Daoy (cell line): ENCODE results near the gene UGGT1. TPM values are rescaled to one million over a fixed set of nuclear protein-coding genes. Genes with fewer than 3 reads are reported as not detected.
A peak's percentile ranks its signal among the peaks of the same experiment; 100 is the strongest.
"Not testable (repeated sequence)": the region's sequence is repeated elsewhere in the genome, so short reads cannot be mapped to it uniquely, and the experiment has no call there.

Experiments used
- DNase-seq: peaks from one replicate; pipeline ENCODE4 v3.0.0-alpha.2; 2015; ENCODE audit warnings: low read depth
- total RNA-seq: library from RNA; depleted of rRNA; stranded (reverse); fragments of >200 nt; shearing (Covaris generic); gene quantifications from 2 replicates; pipeline ENCODE4 v1.2.3, GENCODE V29; 2014

UGGT1 gene
- total RNA-seq, 1 experiment from 2014 or later = 58.9 TPM

DNA sequence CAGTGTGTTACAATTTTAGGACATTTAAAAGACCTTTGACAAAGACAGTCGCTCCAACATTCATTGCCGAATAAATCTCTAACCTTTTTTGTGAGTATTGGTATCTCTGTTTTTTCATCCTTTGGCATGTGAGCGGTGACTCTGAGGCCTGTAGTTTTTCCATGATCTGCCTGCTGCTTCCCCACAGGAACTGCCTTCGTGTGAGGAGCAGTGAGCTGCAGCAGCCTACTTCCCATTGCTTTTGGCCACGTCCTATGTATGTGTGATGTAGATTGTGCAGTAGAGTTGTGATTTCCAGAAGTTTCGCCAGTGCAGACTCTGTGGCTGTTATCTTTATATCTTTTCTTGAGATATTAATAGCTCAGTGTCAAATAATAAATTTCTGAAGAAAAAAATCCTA is 79.8 kb downstream of the UGGT1 start:
- DNase-seq = no peak

DNA sequence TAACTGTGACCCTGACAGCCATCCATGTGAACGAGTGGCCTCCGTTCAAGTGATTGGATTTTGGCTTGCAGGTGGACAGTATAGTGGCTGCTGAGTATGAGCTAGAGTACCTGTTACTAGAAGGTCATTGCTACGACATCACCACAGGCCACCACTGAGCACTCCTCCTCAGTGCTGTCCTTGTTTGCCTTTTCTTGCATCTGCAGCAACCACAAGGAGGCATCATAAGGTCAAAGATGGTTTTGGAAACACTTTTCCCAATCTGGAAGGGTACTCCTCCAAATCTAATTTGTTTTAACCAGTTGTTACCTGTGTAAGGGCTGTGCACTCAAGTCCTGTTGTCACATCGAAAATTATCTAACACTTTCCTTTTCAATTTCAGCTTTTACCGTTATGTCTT is 81.2 kb downstream of the UGGT1 start:
- DNase-seq = no peak

DNA sequence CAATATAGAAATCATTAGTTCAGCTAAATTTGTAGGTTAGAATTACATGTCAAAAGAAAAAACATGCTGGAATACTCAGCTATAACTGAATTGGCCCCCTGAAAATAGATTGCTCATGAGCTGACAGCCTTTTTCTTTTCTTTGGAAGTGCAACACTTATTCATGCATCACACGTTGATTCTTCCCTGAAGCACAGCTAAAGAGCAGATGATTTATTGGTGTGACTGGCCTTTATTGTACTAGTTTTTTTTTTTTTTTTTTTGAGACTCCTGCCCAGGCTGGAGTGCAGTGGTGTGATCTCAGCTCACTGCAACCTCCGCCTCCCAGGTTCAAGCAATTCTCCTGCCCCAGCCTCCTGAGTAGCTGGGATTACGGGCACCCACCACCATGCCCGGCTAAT is 83.1 kb downstream of the UGGT1 start:
- DNase-seq = not testable (repeated sequence)

DNA sequence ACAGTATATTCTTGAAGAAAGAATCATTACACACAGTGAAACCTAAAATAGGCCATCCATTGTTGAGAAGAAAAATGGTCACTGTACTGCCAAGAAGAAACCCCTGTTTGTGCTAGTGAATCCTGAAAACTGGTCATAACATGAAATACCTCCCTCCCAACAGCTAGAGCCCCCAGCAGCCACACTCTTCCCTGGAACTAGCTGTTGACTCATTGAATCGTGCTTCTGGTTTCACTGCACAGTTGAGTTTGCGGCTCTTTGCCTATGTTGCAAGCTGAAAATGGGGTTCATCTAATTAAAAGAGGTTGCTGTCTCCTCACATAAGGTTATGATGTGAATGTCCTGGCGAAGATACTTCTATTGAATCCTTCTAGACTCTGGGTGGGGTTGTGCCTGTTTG is 86.3 kb downstream of the UGGT1 start:
- no peak for DNase-seq

DNA sequence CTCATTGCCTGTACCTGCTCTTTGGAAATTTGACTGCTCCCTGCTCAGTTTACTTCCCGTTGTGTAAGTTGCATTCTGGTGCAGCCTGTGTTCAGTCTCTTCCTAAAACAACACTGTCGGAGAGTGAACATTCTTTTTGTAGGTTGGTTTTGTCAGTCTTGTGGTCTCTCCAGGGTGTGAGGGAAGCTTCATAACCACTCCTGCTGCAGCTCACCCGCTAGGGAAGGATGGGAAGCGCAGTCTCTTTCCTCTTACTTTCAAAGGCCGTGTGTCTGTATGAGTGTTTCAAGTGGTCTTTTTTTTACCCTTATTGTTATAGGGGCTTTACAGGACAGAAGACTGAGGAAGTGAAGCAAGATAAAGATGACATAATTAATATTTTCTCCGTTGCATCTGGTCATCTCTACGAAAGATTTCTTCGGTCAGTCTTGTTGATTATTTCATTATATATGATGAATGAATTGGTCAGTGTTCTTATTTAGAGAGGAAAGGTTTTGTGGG is 87.2 kb downstream of the UGGT1 start:
- no peak for DNase-seq

DNA sequence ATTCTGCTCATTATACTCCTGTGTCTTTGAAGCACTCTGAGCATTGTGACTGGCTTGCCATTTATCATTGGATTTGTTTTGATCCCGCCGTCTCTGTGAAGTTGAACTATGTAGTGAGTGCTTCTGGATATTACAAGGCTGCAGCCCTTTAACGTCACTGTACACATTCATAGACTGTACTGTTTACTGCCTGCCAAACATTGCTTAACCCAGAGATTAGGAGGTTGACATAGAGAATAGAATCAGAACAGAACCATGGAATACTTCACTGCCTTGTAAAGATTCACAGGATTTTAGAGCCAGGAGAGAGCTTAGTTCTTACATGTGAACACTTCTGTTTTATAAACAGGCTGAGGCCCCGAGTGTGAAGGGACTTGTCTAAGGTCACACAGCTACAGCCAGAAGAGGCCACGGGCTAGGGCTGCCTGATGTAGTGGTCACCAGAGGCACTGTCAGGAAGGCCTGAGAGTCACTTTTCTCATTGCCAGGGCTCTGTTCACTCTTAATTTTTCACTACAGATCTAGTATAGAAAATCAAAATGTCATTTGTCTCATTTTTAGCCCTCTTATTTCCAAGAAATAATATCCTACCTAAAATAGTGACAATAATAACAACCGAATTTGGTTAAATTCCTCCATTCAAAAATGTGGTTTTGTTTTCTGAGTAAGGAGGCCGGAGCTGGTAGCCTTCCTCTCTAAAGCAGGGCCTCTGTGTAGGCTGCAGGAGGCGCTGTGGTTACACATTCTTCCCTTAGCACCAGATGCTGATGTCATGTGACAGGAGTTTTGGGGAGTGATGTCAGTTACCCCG is 87.9 kb downstream of the UGGT1 start:
- DNase-seq = peak; percentile 48

DNA sequence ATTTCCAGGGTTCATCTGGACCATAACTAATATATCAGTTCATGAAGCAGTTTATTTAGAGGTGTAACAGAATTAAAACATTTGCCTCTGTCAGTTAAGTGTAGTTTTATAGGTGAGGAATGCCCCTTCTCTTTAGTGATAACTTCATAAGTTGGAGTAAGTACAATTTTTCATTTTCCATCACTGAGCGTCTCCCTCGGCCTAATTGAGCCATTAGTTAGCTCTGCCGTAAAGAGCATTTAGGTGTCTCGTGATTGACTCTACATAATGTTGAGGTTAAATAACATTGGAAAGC is 88.4 kb downstream of the UGGT1 start:
- DNase-seq = no peak

DNA sequence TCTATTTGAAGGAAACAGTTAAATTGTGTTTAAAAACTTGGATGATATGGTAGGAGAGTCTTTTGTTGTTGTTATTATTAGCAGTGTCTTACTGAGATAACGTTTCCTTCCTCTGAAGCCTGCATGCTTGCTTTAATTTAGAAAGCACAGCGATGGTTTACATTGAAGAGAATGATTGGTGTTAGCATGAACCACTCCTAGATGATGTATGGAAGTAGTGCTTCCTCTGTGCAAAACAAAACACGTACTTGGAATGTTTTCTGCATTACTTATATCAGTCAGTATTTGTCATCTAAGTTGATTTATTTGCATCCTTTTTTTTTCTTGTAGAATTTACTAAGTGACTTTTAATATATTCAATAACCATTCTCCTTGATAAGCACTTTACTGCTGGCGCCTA is 89.0 kb downstream of the UGGT1 start:
- DNase-seq = no peak

DNA sequence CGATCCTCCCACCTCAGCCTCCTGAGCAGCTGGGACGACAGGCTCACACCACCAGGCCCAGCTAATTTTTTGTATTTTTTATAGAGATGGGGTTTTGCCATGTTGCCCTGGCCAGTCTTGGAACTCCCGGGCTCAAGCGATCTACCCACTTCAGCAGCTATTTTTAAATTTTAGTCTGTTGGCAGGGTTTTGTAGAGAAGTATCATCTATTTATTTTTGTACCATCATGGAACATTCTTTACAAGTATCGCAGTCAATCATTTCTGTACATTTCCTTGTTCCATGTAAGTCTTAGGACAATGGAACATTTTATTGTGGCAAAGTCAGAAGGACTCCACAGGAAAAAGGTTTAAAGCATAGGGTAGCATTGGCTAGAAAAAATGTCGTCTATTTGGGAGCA is 94.6 kb downstream of the UGGT1 start:
- DNase-seq = no peak

DNA sequence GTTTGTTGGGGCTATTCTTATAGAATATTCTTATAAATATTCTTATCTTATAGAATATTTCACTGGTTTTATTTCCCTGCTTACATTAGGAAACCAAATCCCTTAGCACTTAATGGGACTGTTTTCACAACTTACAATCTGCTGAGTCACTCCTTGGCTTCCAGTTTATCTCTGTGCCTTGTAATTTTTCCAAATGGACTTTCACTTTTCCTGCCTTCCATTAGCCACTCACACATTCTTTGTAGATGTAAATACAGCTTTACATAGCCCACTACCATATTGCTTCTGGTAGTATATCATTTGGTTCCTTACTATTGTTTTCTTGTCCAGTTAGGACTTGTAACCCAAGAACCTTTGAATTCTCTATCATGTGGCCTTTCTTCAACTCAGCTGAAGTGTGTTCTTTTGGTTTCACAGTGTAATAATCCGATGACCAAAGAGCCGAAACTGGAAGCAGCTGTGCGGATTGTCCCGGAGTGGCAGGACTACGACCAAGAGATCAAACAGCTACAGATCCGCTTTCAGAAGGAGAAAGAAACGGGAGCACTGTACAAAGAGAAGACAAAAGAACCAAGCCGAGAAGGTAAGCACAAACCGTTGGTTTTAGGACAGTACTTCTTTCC is 96.1 kb downstream of the UGGT1 start:
- peak; percentile 54 for DNase-seq

DNA sequence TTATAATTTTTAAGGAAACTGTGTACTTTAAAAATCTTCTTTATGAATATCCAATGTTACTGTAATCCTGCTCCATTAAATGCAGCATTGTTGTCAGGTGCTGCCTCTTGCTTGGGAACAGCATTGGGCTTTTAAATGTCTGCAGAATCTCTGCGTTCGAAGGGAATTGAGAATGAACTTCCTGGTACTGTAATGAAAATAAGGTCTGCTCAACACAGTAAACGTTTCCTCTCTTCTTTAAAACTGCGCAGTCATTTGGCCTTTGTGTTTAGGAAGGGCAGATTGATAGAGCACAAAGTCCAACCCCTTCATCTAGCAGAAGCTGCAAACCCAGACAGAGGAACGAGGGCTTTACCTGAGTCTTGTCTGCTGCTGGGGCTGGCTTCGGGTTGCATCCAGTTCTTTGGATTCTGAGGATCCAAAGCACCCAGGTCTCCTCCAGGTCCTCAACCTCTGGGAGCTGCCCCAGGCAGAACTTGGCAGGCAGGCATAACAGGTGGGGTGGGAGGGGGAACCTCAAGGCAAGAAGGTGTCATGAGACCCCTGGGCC is 104.5 kb downstream of the UGGT1 start:
- DNase-seq = no peak

DNA sequence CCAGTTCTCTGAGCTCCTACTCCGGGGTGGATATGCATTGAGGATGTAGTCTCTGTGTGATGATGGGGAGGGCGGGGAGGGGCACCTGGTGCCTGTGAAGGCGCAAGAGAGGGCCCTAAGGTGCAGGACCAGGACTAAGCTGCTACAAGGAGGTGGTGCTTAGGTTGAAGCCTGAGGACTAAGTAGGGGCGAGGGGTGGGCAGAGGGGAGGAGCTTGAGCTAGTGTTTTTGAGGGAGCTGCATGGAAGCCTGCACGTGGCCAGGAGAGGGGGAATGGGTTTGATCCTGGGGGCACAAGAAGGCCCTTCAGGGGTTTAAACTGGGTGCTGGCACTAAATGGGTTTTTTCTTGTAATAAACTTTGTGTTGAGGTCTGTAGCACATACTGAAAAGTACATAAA is 105.0 kb downstream of the UGGT1 start:
- no peak for DNase-seq

DNA sequence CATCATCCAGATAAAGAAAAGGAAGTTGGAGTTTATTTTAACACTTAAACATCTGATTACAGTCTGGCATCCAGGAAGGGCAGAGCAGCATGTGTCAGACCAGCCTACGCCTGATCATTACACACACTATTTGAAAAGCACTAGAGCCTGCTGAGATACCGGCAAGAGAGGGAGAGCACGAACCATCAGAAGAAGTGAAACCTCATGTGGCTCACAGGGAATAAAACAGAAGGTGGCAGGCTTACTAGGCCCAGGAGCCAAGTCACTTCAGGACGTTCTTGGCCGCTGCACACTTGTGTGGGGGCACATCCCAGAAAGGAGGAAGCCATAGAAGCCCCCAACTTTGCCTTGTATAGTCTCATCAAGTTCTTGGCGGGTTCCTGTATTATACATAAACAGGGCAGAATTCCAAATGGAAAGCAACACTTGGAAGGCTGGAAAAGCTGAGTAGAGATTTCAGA is 105.5 kb downstream of the UGGT1 start:
- DNase-seq = peak; percentile 32

DNA sequence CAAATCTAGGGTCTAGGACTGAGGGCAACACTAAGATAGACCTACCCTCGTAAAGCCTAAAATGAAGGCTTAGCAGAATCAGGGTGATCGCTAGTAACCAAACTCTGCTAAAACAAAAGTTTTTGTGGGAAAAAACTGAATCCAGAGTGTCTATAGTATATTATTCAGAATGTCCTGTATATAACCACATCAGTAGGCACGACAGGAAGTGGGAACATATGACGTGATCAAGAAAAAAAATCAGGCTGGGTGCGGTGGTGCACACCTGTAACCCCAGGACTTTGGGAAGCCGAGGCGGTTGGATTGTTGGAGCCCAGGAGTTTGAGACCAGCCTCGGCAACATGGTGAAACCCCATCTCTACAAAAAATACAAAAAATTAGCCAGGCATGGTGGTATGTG is 106.1 kb downstream of the UGGT1 start:
- DNase-seq = no peak

DNA sequence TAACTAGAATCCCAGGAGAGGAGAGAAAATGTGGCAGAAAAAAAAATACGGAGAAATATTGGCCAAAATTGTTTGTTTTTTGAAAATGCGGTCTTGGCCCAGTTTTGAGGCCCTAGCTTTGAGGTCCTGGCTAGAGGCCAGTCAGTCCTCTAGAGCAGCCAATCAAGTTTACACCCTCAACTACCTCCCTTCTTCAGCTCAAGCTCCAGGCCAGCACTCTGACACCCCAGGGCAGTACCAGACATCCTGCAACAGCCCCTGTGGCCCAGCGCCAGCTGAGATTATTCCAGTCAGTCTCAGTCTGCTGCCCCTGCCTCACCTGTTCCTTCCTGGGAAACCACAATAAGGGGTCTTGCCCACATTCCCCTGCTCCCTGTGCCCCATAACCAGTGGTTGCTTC is 107.7 kb downstream of the UGGT1 start:
- DNase-seq = no peak

DNA sequence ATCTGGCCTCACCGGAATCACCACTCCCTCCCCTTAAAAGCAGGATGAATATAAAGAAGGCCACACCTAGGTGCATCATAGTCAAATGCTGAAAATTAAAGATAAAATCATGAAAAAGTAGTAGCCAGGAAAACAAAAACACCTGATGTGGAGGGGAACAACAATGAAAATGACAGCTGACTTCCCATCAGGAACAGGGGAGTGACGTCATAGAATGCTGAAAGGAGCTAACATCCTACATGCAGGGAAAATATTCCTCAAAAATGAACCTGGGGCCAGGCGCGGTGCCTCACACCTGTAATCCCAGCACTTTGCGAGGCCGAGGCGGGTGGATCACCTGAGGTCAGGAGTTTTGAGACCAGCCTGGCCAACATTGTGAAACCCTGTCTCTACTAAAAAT is 108.1 kb downstream of the UGGT1 start:
- no peak for DNase-seq

DNA sequence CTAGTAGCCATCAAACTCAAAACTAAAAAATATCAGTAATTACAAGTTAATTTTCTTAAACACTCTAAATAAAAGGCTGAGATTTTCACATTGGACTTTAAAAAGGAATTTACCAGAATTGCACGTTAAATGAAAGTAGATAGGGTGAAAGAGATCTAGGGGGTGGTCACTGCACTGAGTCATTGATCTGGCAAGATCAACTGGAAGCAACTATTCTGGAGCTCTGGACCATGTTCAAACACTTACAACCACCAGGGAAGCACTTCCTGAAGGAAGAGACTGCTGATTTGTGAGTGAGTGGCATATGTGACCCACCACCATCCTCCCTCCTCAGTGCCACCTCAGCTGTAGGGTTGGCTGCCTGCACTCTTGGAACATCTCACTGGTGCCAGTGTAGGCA is 111.8 kb downstream of the UGGT1 start:
- no peak for DNase-seq

DNA sequence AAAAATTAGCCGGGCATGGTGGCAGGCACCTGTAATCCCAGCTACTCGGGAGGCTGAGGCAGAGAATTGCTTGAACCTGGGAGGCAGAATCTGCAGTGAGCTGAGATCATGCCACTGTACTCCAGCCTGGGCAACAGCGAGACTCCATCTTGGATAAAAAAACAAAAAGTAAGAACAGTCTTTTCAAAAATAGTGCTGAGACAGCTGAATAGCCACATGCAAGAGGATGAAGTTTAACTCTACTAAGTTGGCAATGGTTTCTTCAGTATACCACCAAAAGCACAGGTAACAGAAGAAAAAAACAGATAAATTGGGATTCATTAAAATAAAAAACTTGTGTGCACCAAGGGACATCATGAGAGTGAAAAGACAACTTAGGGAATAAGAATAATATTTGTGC is 115.2 kb downstream of the UGGT1 start:
- DNase-seq = no peak

DNA sequence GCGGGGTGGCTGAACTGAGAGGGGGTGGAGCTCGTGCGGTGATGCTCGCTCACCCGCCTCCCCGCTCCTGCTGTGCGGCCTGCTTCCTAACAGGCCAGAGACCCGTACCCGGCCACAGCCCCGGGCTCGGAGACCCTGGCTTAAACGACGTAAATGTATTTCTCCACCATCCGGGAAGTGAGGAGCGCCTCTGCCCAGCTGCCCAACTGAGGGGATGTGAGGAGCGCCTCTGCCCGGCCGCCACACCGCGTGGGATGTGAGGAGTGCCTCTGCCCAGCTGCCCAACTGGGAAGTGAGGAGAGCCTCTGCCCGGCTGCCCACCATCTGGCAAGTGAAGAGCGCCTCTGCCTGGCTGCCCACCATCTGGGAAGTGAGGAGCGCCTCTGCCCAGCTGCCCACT is 117.0 kb downstream of the UGGT1 start:
- DNase-seq = no peak

DNA sequence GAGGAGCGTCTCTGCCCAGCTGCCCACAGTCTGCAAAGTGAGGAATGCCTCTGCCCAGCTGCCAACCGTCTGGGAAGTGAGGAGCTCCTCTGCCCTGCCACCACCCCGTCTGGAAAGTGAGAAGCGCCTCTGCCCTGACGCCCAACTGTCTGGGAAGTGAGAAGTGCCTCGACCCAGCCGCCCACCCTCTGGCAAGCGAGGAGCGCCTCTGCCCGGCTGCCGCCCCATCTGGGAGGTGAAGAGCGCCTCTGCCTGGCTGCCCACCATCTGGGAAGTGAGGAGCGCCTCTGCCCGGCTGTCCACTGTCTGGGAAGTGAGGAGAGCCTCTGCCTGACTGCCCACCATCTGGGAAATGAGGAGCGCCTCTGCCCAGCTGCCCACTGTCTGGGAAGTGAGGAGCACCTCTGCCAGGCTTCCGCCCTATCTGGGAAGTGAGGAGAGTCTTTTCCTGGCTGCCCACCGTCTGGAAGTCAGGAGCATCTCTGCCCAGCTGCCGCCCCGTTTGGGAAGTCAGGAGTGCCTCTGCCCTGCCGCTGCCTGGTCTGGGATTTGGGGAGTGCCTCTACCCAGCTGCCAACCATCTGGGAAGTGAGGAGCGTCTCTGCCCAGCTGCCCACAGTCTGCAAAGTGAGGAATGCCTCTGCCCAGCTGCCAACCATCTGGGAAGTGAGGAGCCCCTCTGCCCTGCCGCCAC is 117.8 kb downstream of the UGGT1 start:
- not testable (repeated sequence) for DNase-seq

DNA sequence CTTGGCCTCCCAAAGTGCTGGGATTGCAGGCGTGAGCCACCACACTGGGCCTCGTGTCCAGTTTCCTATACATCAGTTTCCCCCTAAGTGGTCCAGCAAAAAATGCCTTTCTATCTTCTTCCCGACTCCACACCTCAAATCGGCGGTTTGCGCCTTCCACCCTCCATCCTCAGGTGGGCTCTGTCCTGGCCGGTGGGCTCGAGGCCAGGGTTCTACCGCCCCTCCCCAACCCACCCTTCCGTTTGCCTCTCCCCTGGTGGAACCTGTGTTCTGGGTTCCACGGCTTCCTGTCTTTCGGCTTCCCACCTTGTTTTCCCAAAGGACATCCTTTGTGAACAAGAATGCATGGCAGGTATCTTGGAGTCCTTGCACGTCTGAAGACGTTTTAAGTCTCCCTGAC is 123.3 kb downstream of the UGGT1 start:
- no peak for DNase-seq

DNA sequence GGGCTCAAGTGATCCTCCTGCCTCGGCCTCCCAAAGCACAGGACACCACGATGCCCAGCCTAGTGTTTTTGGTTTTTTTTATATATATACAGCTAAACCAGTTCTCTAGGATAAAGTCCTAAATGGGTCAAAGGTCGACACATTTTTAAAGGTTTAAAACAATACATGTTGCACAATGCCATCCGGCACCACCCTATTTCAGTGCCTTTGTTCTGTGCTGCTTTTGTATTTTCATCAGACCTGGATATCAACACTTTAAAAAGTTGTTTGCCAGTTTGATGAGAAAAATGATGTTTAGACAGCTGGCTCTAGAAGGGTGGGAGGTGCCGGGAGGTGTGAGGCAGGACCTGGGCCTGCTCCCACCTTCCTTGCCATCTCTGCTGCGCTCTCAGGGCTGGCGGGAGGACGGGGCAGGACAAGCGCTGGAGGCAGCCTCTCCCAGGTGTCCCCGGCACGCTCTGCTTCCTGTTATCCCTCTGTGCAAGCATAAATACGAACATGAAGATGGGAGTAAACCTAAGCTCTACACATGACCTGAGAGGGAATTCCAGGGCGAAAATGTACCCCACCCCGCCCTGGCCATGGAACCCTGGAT is 124.0 kb downstream of the UGGT1 start:
- DNase-seq = no peak
